HT1080 (cell line): Measurements from ENCODE around the gene C19orf85. TPM values are rescaled to one million over a fixed set of nuclear protein-coding genes. Genes with fewer than 3 reads are reported as not detected.

Experiments
- DNase-seq: peaks from one replicate; pipeline ENCODE4 v3.0.0-alpha.2; 2015; ENCODE audit warnings: low read depth
- total RNA-seq: library from RNA; depleted of rRNA; stranded (reverse); fragments of >200 nt; shearing (Covaris generic); gene quantifications from 2 replicates; pipeline ENCODE4 v1.2.3, GENCODE V29; 2014

The C19orf85 gene
- total RNA-seq, 1 experiment from 2014 or later, result not detected

DNA sequence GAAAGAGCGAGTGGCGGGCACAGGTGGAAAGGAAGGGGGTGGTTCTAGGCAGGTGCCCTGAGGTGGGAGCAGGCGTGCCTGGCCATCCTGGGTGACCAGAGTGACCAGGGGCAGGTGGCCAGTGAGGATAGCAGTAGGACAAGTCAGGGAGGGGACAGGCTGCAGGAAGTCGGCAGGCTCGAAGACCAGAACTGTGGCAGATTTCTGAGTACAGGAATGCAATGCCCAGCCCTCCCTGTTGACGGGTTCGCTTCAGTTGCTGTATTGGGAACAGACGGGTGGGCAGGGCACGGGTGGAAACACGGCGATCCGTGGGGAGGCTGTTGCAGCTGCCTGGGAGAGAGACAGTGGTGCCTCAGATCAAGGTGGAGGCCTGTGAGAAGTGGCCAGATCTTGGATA lies 13.8 kb upstream of the C19orf85 start:
- DNase-seq, result no peak

DNA sequence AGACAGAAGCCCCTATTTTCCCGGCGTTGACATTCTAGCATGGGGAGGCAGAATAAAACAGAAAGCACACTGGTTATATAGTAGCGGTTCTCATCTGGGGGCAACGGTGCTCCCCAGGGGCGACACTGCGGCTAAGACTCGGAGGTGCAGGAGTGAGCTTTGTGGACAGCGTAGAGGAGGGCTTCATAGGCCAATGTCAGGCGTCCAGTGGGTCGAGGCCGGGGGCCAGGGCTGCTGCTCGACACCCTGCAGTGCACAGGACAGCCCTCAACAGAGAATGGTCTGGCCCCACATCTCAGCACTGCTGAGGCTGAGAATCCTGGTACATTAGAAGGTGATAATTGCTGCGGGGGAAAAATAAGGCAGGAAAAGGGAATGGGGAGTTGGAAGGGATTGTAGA lies 13.4 kb upstream of the C19orf85 start:
- no peak for DNase-seq

DNA sequence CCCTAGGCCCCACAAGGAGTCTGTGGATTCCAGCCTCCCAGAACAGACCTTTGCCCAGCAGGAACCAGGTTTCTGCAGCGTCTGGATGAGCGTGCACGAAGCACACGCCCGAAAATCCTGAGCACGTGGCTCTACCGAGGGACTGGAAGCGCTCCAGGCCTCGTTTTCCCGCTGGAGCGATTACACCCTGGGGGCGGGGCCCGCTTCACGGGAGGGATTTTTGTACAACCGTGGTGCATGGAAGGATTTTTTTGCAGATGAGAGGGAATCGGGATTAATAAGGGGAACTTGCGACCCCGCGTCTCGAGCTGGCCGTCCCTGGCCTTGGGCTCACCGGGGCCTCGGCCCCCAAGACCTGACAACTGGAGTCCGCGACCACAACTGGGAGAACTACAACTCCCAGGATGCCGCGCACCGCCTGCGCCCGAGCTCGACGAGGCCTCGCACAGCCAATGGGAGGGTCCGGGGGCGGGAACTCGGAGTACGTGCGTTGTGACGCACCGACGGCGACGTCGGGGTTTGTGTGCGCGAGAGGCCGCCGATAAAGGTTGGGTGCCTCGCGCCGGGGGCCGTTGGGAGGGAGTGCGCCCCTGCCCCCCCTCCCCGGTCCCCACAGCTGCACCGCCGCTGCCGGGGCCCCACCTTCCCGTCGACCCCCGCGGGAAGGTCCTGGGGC lies 11.7 kb upstream of the C19orf85 start, which contains the start of gene ZNF628:
Gene ZNF628, plus strand, starts transcription at position 518 of the 676 bp plus-strand sequence. CDS start 3,294 bp downstream, outside the sequence.
- DNase-seq, result peak; percentile 95

- DNase-seq, result no peak
Observed at GRCh38 chr19:55474269-55475265, 10.0 kb upstream of the C19orf85 start.

DNA sequence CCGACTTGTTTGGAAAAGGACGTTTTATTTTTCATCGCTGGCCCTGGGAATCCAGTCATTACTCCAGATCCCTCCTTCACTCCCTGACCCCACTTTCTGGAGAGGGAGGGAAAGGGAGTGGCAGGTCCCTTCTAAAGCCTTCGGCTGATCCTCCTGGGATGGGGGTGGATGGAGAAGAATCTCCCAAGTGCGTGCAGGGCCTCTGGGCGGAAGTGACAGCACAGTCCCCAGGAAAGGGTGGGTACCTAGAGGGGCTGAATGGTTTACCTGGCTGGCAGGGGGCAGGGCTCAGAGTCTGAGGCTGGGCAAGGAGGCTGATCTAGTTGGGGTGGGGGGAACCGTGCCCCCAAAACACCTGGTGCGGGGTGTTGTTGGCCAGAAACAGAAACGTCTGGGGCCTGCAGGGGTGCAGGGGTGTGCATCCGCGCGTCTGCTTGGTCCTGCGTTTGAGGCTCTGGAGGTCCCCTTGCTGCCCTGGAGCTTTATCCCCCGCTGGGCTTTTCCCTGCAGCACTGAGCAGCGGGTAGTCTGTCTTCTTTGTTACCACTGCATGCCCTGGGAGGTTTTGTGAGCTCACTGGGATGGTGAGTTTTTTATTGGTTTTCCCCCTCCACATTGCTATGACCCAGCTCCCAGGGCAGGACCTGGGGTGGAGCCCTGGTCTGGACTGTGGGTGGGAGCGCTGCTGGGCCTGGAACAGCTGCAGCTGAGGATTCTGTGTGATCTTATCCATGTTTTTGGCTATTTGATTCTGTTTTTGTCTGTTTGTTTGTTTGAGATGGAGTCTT lies 8.9 kb upstream of the C19orf85 start:
- DNase-seq, result no peak

DNA sequence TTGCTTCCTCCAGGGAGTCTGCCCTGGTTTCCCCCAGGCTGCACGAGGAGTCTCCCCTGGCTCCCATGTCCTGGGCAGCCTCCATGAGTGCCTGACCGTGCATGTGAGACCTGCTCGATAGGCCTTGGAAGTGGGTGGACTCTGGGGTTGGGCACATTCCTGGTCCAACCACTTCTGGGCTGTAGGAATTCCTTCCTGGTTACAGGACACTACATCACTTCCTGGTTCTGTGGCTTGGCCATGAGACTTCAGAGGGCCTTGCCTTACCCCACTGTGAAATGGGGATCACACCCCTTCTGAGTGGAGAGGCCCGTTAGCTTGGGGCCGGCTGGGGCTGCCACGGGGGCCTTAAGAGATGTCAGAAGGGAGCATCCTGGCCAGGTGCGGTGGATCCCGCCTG lies 7.9 kb upstream of the C19orf85 start:
- DNase-seq, result peak; percentile 80

- DNase-seq, result no peak
Observed at GRCh38 chr19:55471266-55471665, 6.7 kb upstream of the C19orf85 start.

- DNase-seq, result no peak
Observed at GRCh38 chr19:55468054-55468393, 3.5 kb upstream of the C19orf85 start.

- DNase-seq, result peak; percentile 37
Observed at GRCh38 chr19:55467236-55468053, 2.9 kb upstream of the C19orf85 start.

- DNase-seq, result no peak
Observed at GRCh38 chr19:55466241-55466614, 1.7 kb upstream of the C19orf85 start.

- no peak for DNase-seq
Observed at GRCh38 chr19:55465460-55466240, 1.1 kb upstream of the C19orf85 start.

DNA sequence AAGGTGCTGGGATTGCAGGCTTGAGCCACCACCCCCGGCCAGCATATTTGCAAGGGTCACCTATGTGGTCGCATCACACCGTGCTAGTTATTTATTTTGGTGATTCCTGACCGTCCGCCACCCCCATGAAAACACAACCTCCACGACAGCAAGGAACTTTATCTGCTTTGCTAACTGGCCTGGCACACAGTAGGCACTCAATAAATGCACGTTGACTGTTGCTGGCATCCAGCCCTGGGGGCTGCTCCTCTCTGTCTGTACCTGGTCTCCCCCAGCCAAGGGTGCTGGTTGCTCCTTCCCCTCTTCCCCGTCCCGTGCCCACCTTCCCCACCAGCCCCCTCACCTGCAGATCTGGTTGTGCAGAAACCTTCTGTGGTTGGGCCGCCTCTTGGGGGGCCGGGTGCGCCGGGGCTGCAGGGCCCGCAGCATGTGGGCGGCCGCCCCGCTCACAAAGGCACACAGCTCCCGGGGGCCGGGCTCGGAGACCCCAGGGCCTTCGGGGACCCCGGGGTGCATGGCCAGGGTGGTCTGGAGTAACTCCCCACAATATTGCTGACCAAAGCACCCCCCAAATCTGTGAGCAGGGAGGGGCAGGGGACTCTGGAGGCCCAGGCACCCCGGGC lies 401 bp downstream of the C19orf85 start:
- no peak for DNase-seq

DNA sequence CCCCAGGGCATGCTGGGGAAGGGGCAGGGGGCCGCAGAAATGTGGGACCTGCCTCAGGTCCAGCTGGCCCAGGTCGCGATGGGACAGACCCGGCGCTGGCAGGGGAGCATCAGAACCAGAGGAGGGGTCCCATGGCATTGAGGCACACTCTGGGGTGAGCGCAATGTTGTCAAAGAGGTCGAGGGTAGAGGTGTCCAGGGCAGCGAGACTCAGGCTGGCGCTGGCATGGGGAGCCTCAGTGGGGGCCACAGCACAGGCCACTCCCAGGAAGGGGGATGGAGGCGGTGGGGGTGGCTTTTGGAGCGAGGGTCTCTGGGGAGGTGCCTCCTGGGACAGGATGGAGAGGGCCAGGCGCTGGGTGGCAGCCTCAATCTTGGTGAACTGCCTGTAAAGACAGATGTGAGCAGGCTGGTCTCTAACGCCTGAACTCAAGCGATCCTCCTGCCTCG lies 944 bp downstream of the C19orf85 start:
- no peak for DNase-seq

DNA sequence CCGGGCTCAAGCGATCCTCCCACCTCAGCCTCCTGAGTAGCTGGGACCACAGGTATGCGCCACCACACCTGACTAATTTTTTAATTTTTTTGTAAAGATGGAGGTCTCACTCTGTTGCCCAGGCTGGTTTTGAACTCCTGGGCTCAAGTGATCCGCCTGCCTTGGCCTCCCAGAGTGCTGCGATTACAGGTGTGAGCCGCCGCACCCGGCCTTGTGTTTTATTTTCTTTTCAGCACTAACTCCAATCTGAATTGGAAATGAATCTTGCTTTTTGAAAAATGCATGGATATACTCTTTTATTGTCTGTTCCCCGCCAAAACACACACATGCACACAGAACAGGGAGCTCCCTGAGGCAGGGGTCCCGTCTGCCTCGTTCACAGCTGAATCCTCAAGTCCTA lies 1.8 kb downstream of the C19orf85 start:
- no peak for DNase-seq

DNA sequence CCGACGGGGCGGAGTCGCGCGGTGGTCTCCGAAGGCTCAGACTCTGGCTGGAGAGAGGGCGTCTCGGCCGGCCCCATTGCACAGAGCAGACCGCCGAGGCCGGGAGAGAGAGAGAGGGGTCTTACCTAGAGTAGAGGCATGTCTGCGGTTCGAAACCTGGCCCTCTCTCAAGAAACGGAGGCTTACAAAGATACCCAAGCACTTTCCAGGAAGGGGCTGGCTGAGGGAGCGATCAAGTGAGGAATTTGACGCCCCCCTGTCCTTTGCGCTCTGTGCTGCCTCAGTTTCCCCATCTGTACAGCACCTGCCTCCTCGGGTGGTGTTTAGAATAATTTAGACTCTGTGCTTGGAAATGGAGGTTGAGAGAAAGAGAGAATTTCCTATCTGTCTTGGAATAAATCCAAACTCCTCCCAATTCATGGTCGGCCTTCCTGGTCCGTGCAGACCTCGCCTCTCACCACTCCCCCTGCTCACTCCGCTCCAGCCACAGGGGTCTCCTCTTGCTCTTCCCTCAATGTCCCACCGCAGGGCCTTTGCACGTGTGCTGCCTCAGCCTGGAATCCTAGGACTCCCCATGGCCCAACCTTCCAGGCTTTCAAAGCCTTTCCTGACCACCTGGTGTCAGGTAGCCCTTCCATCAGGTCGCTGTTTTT lies 2.5 kb downstream of the C19orf85 start:
- no peak for DNase-seq

GRCh38 chr19:55461259-55461973 lies 3.1 kb downstream of the C19orf85 start, which contains the start of gene ISOC2:
ISOC2 (minus strand) TSS chr19:55461642; CDS start chr19:55456486, 5,156 bp downstream.
- peak; percentile 99 for DNase-seq

DNA sequence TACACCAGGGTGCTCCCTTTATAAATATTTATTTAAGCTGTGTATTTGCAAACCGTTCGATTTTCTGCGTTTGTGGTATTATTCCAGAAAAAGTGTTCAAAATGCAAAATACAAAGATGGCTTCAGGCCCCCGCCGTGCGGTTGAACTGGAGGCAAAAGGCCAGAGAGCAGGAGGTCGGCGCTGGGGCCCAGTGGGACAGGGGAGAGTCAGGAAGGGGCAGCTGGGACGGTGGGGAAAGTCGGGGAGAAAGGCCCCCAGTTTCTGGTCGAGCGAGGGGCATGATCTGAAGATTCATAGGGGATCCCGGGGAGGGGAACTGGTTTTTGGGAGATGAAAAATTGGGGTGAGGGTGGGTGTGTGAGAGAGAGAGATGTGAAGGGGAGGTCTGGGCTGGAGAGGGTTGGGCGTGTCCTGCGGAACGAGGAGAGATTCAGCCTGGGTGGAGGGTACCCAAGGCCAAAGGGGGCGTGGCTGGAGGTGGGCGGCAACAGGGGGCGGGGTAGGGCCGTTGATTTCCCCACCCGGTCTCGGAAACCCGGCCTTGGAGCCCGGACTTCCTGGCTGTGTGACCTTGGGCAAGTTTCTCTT lies 3.8 kb downstream of the C19orf85 start:
- DNase-seq, result peak; percentile 28
